ENCODE results near the gene LRRC53.
A peak's percentile ranks its signal among the peaks of the same experiment; 100 is the strongest.

LRRC53 gene

DNA sequence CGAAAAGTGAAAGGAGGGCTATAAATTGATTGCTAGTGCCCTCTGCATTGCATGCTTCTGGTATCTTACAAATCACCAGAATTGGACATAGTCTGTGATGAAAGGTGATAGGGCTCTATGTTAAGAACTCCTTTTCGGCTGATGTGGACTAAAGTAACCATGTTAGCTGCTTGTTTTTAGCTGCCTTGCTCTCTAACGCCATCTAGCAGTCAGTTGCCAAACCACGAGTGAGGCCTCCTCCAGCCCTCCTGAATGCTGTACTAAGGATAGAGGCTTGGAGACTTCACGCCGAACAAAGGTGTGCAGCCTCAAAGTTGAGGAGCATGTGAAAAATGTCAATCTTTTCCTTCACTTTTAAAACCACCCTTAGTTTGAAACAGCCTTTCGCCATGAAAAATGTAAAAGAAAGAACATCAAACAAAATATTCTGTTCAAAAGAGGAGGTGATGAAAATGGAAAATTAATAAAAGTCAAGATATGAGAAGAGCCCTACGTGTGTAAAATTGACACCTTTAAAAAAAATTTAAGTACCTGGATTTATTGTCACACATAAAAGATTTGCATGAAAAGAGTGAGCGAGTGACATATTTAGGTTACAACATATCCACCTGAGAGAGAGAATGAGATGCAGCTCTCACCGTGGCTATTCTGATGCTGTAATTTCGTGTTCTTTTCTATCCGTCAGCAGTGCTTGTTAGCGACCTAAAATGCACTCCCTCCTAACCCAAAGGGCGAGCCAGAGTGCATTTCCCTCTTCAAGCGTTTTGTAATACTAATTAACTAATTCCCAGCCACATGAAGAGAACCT is 8.1 kb downstream of the LRRC53 start:
- H2BK12ac ChIP-seq (ENCODE audit: low read length) = no peak overlapping the region
- no peak overlapping the region for H2BK5ac ChIP-seq (ENCODE audit: low read depth, low read length, poor library complexity)
- H3K9me3 ChIP-seq (ENCODE audit: insufficient read depth, low read depth, low read length) = no peaks in the 10 kb centered on the region
- DNase-seq = peak; percentile 57 to 80
- WGBS (ENCODE audit: extremely low coverage, insufficient coverage, insufficient read length) = no CpG with 5 or more reads among the region's 15 CpGs
- H3K14ac ChIP-seq (ENCODE audit: low read length) = no peak overlapping the region
- H4K12ac ChIP-seq (ENCODE audit: low read depth, low read length) = no peak overlapping the region
- H3K27ac ChIP-seq (ENCODE audit: low read depth, low read length) = no peak overlapping the region
- H2AFZ ChIP-seq (ENCODE audit: insufficient read depth, low read length, poor library complexity) = no peak overlapping the region
- H2AK5ac ChIP-seq (ENCODE audit: low read length) = no peak overlapping the region
- no peak overlapping the region for H4K91ac ChIP-seq (ENCODE audit: low read depth, low read length)
- no peak overlapping the region for H3K18ac ChIP-seq (ENCODE audit: low read length)
- H3K79me2 ChIP-seq (ENCODE audit: control insufficient read depth, insufficient read depth, low read length, poor library complexity) = no peaks in the 10 kb centered on the region
- no peaks in the 10 kb centered on the region for H3K4me1 ChIP-seq (ENCODE audit: control insufficient read depth in 1 of 2, insufficient read depth in 2 of 2, low read length in 2 of 2)
- H3K4me3 ChIP-seq (ENCODE audit: low read depth, low read length) = no peak overlapping the region
- no peaks in the 10 kb centered on the region for H3K36me3 ChIP-seq (ENCODE audit: control insufficient read depth in 1 of 2, insufficient read depth in 2 of 2, low read length in 2 of 2)
- H3K27me3 ChIP-seq (ENCODE audit: insufficient read depth, low read length) = no peaks in the 10 kb centered on the region
- H3K23ac ChIP-seq (ENCODE audit: low read length) = no peak overlapping the region
- H4K8ac ChIP-seq (ENCODE audit: low read depth, low read length) = no peak overlapping the region
- no peaks in the 10 kb centered on the region for H3K79me1 ChIP-seq (ENCODE audit: low read length)
- H3K9ac ChIP-seq (ENCODE audit: low read length) = no peak overlapping the region
- H3K4ac ChIP-seq (ENCODE audit: low read depth, low read length) = no peak overlapping the region
- H3K4me2 ChIP-seq (ENCODE audit: low read length) = no peak overlapping the region
- H2BK120ac ChIP-seq (ENCODE audit: insufficient read depth, low read length, poor library complexity) = no peak overlapping the region

DNA sequence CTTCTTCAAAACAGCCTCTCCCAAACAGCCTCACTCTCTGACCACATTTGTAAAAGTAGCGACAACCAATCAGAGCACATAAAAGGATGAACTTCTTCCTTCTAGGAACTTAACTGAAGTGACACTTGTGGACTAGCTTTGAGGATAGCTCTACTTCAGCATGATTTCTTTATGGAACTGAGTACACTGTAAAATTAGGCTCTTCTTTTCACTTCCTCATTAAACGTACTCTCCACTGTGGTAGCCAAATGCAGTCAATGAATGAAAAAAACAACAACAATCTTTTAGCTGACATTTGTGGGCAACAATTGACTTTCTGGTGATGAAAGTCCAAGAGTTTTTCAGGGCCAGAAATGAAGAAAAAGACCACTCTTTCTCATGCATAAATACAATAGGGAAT is 9.6 kb downstream of the LRRC53 start:
- Histone ChIP-seq H2BK12ac (ENCODE audit: low read length) (no peak overlapping the region), H3K4me3 (ENCODE audit: low read depth, low read length) (no peak overlapping the region), H3K4me2 (ENCODE audit: low read length) (no peak overlapping the region), H4K8ac (ENCODE audit: low read depth, low read length) (no peak overlapping the region), H3K4ac (ENCODE audit: low read depth, low read length) (no peak overlapping the region), H3K23ac (ENCODE audit: low read length) (no peak overlapping the region), H3K18ac (ENCODE audit: low read length) (no peak overlapping the region), H3K27me3 (ENCODE audit: insufficient read depth, low read length) (no peaks in the 10 kb centered on the region), H4K91ac (ENCODE audit: low read depth, low read length) (no peak overlapping the region), H2BK5ac (ENCODE audit: low read depth, low read length, poor library complexity) (no peak overlapping the region), H3K79me2 (ENCODE audit: control insufficient read depth, insufficient read depth, low read length, poor library complexity) (no peaks in the 10 kb centered on the region), H2BK120ac (ENCODE audit: insufficient read depth, low read length, poor library complexity) (no peak overlapping the region), H2AK5ac (ENCODE audit: low read length) (no peak overlapping the region), H3K14ac (ENCODE audit: low read length) (no peak overlapping the region), H3K27ac (ENCODE audit: low read depth, low read length) (no peak overlapping the region), H3K79me1 (ENCODE audit: low read length) (no peaks in the 10 kb centered on the region), H2AFZ (ENCODE audit: insufficient read depth, low read length, poor library complexity) (no peak overlapping the region), H4K12ac (ENCODE audit: low read depth, low read length) (no peak overlapping the region), H3K9me3 (ENCODE audit: insufficient read depth, low read depth, low read length) (no peaks in the 10 kb centered on the region), H3K4me1 (ENCODE audit: control insufficient read depth in 1 of 2, insufficient read depth in 2 of 2, low read length in 2 of 2) (no peaks in the 10 kb centered on the region), H3K36me3 (ENCODE audit: control insufficient read depth in 1 of 2, insufficient read depth in 2 of 2, low read length in 2 of 2) (no peaks in the 10 kb centered on the region), H3K9ac (ENCODE audit: low read length) (no peak overlapping the region)
- no peak for DNase-seq
- whole genome bisulfite sequencing (ENCODE audit: extremely low coverage, insufficient coverage, insufficient read length) = no CpG with 5 or more reads among the region's 2 CpGs

DNA sequence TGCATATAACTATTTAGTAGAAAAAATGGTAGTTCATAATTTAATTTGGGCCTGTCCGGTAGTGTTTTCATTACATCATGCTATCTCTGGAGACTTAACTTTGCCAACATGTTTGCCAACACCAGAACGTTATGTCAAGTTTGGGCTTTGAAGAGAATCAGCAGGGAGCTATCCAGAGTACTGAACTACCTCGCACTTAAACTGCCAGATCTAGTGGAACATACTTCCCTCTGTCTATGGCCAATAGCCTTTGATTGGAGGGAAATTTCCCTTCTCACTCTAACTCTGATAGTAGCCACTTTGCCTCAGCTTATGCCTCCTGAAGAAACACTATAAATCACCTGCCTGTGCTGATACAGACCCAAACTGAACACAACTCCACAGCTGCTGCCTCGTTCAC is 10.0 kb downstream of the LRRC53 start:
- Histone ChIP-seq H3K14ac (ENCODE audit: low read length) (no peak overlapping the region), H2BK120ac (ENCODE audit: insufficient read depth, low read length, poor library complexity) (no peak overlapping the region), H2AFZ (ENCODE audit: insufficient read depth, low read length, poor library complexity) (no peak overlapping the region), H3K79me1 (ENCODE audit: low read length) (no peaks in the 10 kb centered on the region), H3K9me3 (ENCODE audit: insufficient read depth, low read depth, low read length) (no peaks in the 10 kb centered on the region), H4K91ac (ENCODE audit: low read depth, low read length) (no peak overlapping the region), H3K23ac (ENCODE audit: low read length) (no peak overlapping the region), H2BK12ac (ENCODE audit: low read length) (no peak overlapping the region), H3K79me2 (ENCODE audit: control insufficient read depth, insufficient read depth, low read length, poor library complexity) (no peaks in the 10 kb centered on the region), H3K36me3 (ENCODE audit: control insufficient read depth in 1 of 2, insufficient read depth in 2 of 2, low read length in 2 of 2) (no peaks in the 10 kb centered on the region), H3K4me1 (ENCODE audit: control insufficient read depth in 1 of 2, insufficient read depth in 2 of 2, low read length in 2 of 2) (no peaks in the 10 kb centered on the region), H3K27me3 (ENCODE audit: insufficient read depth, low read length) (no peaks in the 10 kb centered on the region), H3K27ac (ENCODE audit: low read depth, low read length) (no peak overlapping the region), H3K4me2 (ENCODE audit: low read length) (no peak overlapping the region), H4K8ac (ENCODE audit: low read depth, low read length) (no peak overlapping the region), H2AK5ac (ENCODE audit: low read length) (no peak overlapping the region), H3K4ac (ENCODE audit: low read depth, low read length) (no peak overlapping the region), H3K18ac (ENCODE audit: low read length) (no peak overlapping the region), H3K9ac (ENCODE audit: low read length) (no peak overlapping the region), H2BK5ac (ENCODE audit: low read depth, low read length, poor library complexity) (no peak overlapping the region), H4K12ac (ENCODE audit: low read depth, low read length) (no peak overlapping the region), H3K4me3 (ENCODE audit: low read depth, low read length) (no peak overlapping the region)
- WGBS (ENCODE audit: extremely low coverage, insufficient coverage, insufficient read length) = no CpG with 5 or more reads among the region's 4 CpGs
- DNase-seq = peak; percentile 16 to 62

DNA sequence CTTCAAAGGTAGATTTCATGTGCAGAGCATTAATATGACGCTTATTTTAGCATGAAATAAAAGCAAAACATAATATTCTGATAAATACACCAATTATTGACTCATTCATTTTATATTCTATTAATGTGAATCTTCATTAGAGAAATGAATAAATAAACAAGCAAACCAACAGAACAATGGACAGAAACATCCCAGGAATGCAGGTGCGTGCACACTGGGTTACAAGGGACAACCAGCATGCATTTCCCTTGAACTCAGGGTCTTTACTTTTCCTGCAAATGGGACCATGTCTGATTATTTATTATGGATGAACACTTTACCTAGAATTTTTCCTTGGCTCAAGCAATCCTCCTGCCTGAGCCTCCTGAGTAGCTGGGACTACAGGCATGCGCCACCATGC is 13.5 kb downstream of the LRRC53 start:
- Histone ChIP-seq H3K23ac (ENCODE audit: low read length) (no peak overlapping the region), H3K4ac (ENCODE audit: low read depth, low read length) (no peak overlapping the region), H4K91ac (ENCODE audit: low read depth, low read length) (no peak overlapping the region), H2BK120ac (ENCODE audit: insufficient read depth, low read length, poor library complexity) (no peak overlapping the region), H3K4me1 (ENCODE audit: control insufficient read depth in 1 of 2, insufficient read depth in 2 of 2, low read length in 2 of 2) (no peaks in the 10 kb centered on the region), H4K8ac (ENCODE audit: low read depth, low read length) (no peak overlapping the region), H2BK5ac (ENCODE audit: low read depth, low read length, poor library complexity) (no peak overlapping the region), H3K36me3 (ENCODE audit: control insufficient read depth in 1 of 2, insufficient read depth in 2 of 2, low read length in 2 of 2) (no peaks in the 10 kb centered on the region), H3K4me3 (ENCODE audit: low read depth, low read length) (no peak overlapping the region), H3K4me2 (ENCODE audit: low read length) (no peak overlapping the region), H3K27me3 (ENCODE audit: insufficient read depth, low read length) (no peaks in the 10 kb centered on the region), H2BK12ac (ENCODE audit: low read length) (no peak overlapping the region), H3K9me3 (ENCODE audit: insufficient read depth, low read depth, low read length) (no peaks in the 10 kb centered on the region), H2AFZ (ENCODE audit: insufficient read depth, low read length, poor library complexity) (no peak overlapping the region), H3K79me2 (ENCODE audit: control insufficient read depth, insufficient read depth, low read length, poor library complexity) (no peaks in the 10 kb centered on the region), H4K12ac (ENCODE audit: low read depth, low read length) (no peak overlapping the region), H3K9ac (ENCODE audit: low read length) (no peak overlapping the region), H3K18ac (ENCODE audit: low read length) (no peak overlapping the region), H3K14ac (ENCODE audit: low read length) (no peak overlapping the region), H2AK5ac (ENCODE audit: low read length) (no peak overlapping the region), H3K27ac (ENCODE audit: low read depth, low read length) (no peak overlapping the region), H3K79me1 (ENCODE audit: low read length) (no peaks in the 10 kb centered on the region)
- DNase-seq = no peak
- WGBS (ENCODE audit: extremely low coverage, insufficient coverage, insufficient read length) = no CpG with 5 or more reads among the region's 3 CpGs
